H9 (cell line): ENCODE data around the gene PTPRK. TPM values are rescaled to one million over a fixed set of nuclear protein-coding genes. Genes with fewer than 3 reads are reported as not detected.

Experiments used
- DNase-seq: peaks from one replicate; pipeline ENCODE4 v3.0.0-alpha.2; 2017
- H2AFZ ChIP-seq: one replicate; pipeline ENCODE4 v1.6.1; 2013; ENCODE audit warnings: mild to moderate bottlenecking, low read length, control low read depth, moderate library complexity
- H2AK5ac ChIP-seq: 2 replicates; pipeline ENCODE4 v1.6.1; 2013; ENCODE audit warnings: low read length, control low read depth, mixed read lengths; ENCODE audit not compliant: insufficient read length
- H2BK120ac ChIP-seq: one replicate; pipeline ENCODE4 v1.6.1; 2013; ENCODE audit warnings: low read depth, mild to moderate bottlenecking, low read length, control low read depth, inconsistent platforms; ENCODE audit not compliant: poor library complexity, severe bottlenecking
- H2BK12ac ChIP-seq: 2 replicates; pipeline ENCODE4 v1.6.1; 2013; ENCODE audit warnings: low read length, control low read depth, mixed read lengths, low read depth; ENCODE audit not compliant: insufficient read length
- H2BK15ac ChIP-seq: 2 replicates; pipeline ENCODE4 v1.6.1; 2013; ENCODE audit warnings: low read depth, low read length, control low read depth
- H2BK20ac ChIP-seq: one replicate; pipeline ENCODE4 v1.6.1; 2013; ENCODE audit warnings: low read depth, mild to moderate bottlenecking, low read length, control low read depth, inconsistent platforms; ENCODE audit not compliant: poor library complexity, severe bottlenecking
- H2BK5ac ChIP-seq: 2 replicates; pipeline ENCODE4 v1.6.1; 2013; ENCODE audit warnings: low read length, control low read depth, mixed read lengths; ENCODE audit not compliant: insufficient read length
- H3K14ac ChIP-seq: 2 replicates; pipeline ENCODE4 v1.6.1; 2013; ENCODE audit warnings: low read length, control low read depth; ENCODE audit not compliant: insufficient read depth
- H3K18ac ChIP-seq: 2 replicates; pipeline ENCODE4 v1.6.1; 2013; ENCODE audit warnings: low read depth, mild to moderate bottlenecking, mixed read lengths, low read length, control low read depth; ENCODE audit not compliant: insufficient read length
- H3K23ac ChIP-seq: 2 replicates; pipeline ENCODE4 v1.6.1; 2013; ENCODE audit warnings: low read length, control low read depth, mixed read lengths, low read depth; ENCODE audit not compliant: insufficient read length
- H3K23me2 ChIP-seq: 2 replicates; pipeline ENCODE4 v1.6.1; 2013; ENCODE audit warnings: low read depth, mild to moderate bottlenecking, mixed read lengths, low read length, control low read depth; ENCODE audit not compliant: insufficient read length, poor library complexity, severe bottlenecking
- H3K27ac ChIP-seq: 2 replicates; pipeline ENCODE4 v1.5.1; 2013; ENCODE audit warnings: low read length, control low read depth, mixed read lengths, low read depth; ENCODE audit not compliant: insufficient read length
- H3K27me3 ChIP-seq: 2 replicates; pipeline ENCODE4 v1.6.1; 2013; ENCODE audit warnings: low read length, control low read depth, inconsistent platforms; ENCODE audit not compliant: insufficient read depth
- H3K4ac ChIP-seq: 2 replicates; pipeline ENCODE4 v1.6.1; 2013; ENCODE audit warnings: low read depth, mild to moderate bottlenecking, control low read depth, inconsistent platforms, low read length, moderate library complexity
- H3K4me1 ChIP-seq: 2 replicates; pipeline ENCODE4 v1.6.1; 2013; ENCODE audit warnings: low read length, control low read depth, inconsistent platforms; ENCODE audit not compliant: insufficient read depth
- H3K4me2 ChIP-seq: 2 replicates; pipeline ENCODE4 v1.6.1; 2013; ENCODE audit warnings: low read length, control low read depth, mixed read lengths; ENCODE audit not compliant: insufficient read length, insufficient read depth
- H3K56ac ChIP-seq: 2 replicates; pipeline ENCODE4 v1.6.1; 2013; ENCODE audit warnings: low read depth, mild to moderate bottlenecking, mixed read lengths, low read length, control low read depth; ENCODE audit not compliant: insufficient read length
- H3K79me1 ChIP-seq: 2 replicates; pipeline ENCODE4 v1.6.1; 2013; ENCODE audit warnings: low read depth, mild to moderate bottlenecking, moderate library complexity, low read length, control low read depth, inconsistent platforms; ENCODE audit not compliant: insufficient read depth, poor library complexity, severe bottlenecking
- H3K79me2 ChIP-seq: 2 replicates; pipeline ENCODE4 v1.6.1; 2013; ENCODE audit warnings: low read length, control low read depth, inconsistent platforms; ENCODE audit not compliant: insufficient read depth
- H3K9ac ChIP-seq: 2 replicates; pipeline ENCODE4 v1.6.1; 2013; ENCODE audit warnings: low read length, control low read depth, mixed read lengths; ENCODE audit not compliant: insufficient read length; ENCODE audit errors: extremely low read depth
- H3K9me3 ChIP-seq: one replicate; pipeline ENCODE4 v1.6.1; 2013; ENCODE audit warnings: low read depth, low read length, inconsistent platforms; ENCODE audit not compliant: control insufficient read depth
- H3T11ph ChIP-seq: one replicate; pipeline ENCODE4 v1.6.1; 2013; ENCODE audit warnings: mild to moderate bottlenecking, low read length, control low read depth, inconsistent platforms
- H4K20me1 ChIP-seq: one replicate; pipeline ENCODE4 v1.6.1; 2013; ENCODE audit not compliant: control insufficient read depth, insufficient read length, insufficient read depth
- H4K5ac ChIP-seq: 2 replicates; pipeline ENCODE4 v1.6.1; 2013; ENCODE audit warnings: low read depth, mild to moderate bottlenecking, mixed read lengths, low read length, control low read depth; ENCODE audit not compliant: insufficient read length
- H4K8ac ChIP-seq: replicated peaks from 2 replicates; pipeline ENCODE4 v1.6.1; 2013; ENCODE audit warnings: low read length, control low read depth, mixed read lengths, low read depth; ENCODE audit not compliant: insufficient read length
- H4K91ac ChIP-seq: 2 replicates; pipeline ENCODE4 v1.6.1; 2013; ENCODE audit warnings: low read depth, mild to moderate bottlenecking, moderate library complexity, mixed read lengths, low read length, control low read depth; ENCODE audit not compliant: insufficient read length
- H3K27ac Mint-ChIP-seq, 3 experiments: 2 replicates in 2 of 3; 3 replicates in 1 of 3; pipeline ENCODE4 v1.8.0; 2020 to 2021; ENCODE audit warnings: mixed read lengths in 3 of 3, mild to moderate bottlenecking in 1 of 3, moderate library complexity in 1 of 3
- H3K27me3 Mint-ChIP-seq: 2 replicates; pipeline ENCODE4 v1.8.0; 2021; ENCODE audit warnings: low read depth, mild to moderate bottlenecking, moderate library complexity, mixed read lengths
- H3K36me3 Mint-ChIP-seq, 3 experiments: 2 replicates in 2 of 3; 3 replicates in 1 of 3; pipeline ENCODE4 v1.8.0; 2020 to 2021; ENCODE audit warnings: low read depth in 3 of 3, mixed read lengths in 3 of 3; ENCODE audit not compliant: insufficient read depth in 1 of 3
- H3K4me1 Mint-ChIP-seq, 2 experiments: 2 replicates each; pipeline ENCODE4 v1.8.0; 2020; ENCODE audit warnings: mixed read lengths in 2 of 2
- H3K4me3 Mint-ChIP-seq, 2 experiments: 2 replicates in 1 of 2; 3 replicates in 1 of 2; pipeline ENCODE4 v1.8.0; 2020 to 2021; ENCODE audit warnings: mild to moderate bottlenecking in 2 of 2, mixed read lengths in 2 of 2, moderate library complexity in 1 of 2
- H3K9me3 Mint-ChIP-seq, 2 experiments: 2 replicates in 1 of 2; 3 replicates in 1 of 2; pipeline ENCODE4 v1.8.0; 2020; ENCODE audit warnings: mild to moderate bottlenecking in 2 of 2, mixed read lengths in 2 of 2, moderate library complexity in 1 of 2
- CTCF ChIP-seq: fragments of 200-600 bp; sonication (generic); conservative IDR thresholded peaks from 3 replicates; pipeline ENCODE4 v1.8.0; 2021; ENCODE audit warnings: antibody characterized with exemption, mild to moderate bottlenecking
- WGBS: extraction: QIAGEN DNeasy Blood & Tissue Kit; methylation state at CpG from one replicate; pipeline ENCODE4 v1.1.7; 2013; ENCODE audit warnings: missing lambda C conversion rate, low lambda C conversion rate, mixed read lengths; ENCODE audit not compliant: insufficient read length; ENCODE audit errors: extremely low coverage; 5-methylcytosine and 5-hydroxymethylcytosine counted together
- total RNA-seq: library from RNA; stranded (reverse); gene quantifications from 2 replicates; pipeline ENCODE4 v1.2.1, GENCODE V29; 2021

The PTPRK gene
- total RNA-seq, 1 experiment from 2014 or later, result 47.9 TPM

- no peak overlapping the region for H2AFZ ChIP-seq
- no peaks in the 10 kb centered on the region for H3K27me3 ChIP-seq
- H3K23ac ChIP-seq, result no peak overlapping the region
- H3K79me2 ChIP-seq, result no peaks in the 10 kb centered on the region
- no peak overlapping the region for H3K14ac ChIP-seq
- no peak overlapping the region for H2BK12ac ChIP-seq
- H2BK15ac ChIP-seq, result no peak overlapping the region
- H3K4me1 ChIP-seq, result no peaks in the 10 kb centered on the region
- no peak overlapping the region for H3K56ac ChIP-seq
- no CpG with 5 or more reads among the region's 2 CpGs for WGBS
- H3K79me1 ChIP-seq, result no peaks in the 10 kb centered on the region
- H2BK20ac ChIP-seq, result no peak overlapping the region
- TF ChIP-seq CTCF, result no peak
- H4K8ac ChIP-seq, result no peak overlapping the region
- no peak overlapping the region for H3K4ac ChIP-seq
- H2BK120ac ChIP-seq, result no peak overlapping the region
- Mint-ChIP-seq H3K4me3 (no peak overlapping the region), H3K36me3 (peaks cover 0 to 9% (median 2%) of the 10 kb centered on the region in 3 experiments; a peak in 2 of 7 replicates), H3K27ac (no peak overlapping the region), H3K9me3 (no peaks in the 10 kb centered on the region), H3K27me3 (no peaks in the 10 kb centered on the region), H3K4me1 (no peaks in the 10 kb centered on the region)
- H3K4me2 ChIP-seq, result no peak overlapping the region
- no peak for DNase-seq
- H3K27ac ChIP-seq, result no peak overlapping the region
- no peak overlapping the region for H2BK5ac ChIP-seq
- no peak overlapping the region for H4K91ac ChIP-seq
- no peaks in the 10 kb centered on the region for H3K9me3 ChIP-seq
- H3K23me2 ChIP-seq, result no peaks in the 10 kb centered on the region
- H4K20me1 ChIP-seq, result no peaks in the 10 kb centered on the region
- no peak overlapping the region for H4K5ac ChIP-seq
- no peak overlapping the region for H3T11ph ChIP-seq
- H2AK5ac ChIP-seq, result no peak overlapping the region
- H3K9ac ChIP-seq, result no peak overlapping the region
- H3K18ac ChIP-seq, result no peak overlapping the region
These were observed 445.8 kb downstream of the PTPRK start for GRCh38 chr6:128074567-128074966.
